H1 (cell line): ENCODE results near the gene SLITRK5. TPM values are rescaled to one million over a fixed set of nuclear protein-coding genes. Genes with fewer than 3 reads are reported as not detected.

Experiments
- CTCF ChIA-PET: fragments of 300-600 bp; sonication (Branson Sonifier 250); formaldehyde crosslinking; loops from one replicate; lab custom pipeline; 2021; ENCODE audit not compliant: partially characterized antibody; lab: Charles Lee
- POLR2A ChIA-PET: fragments of 300-600 bp; sonication (Branson Sonifier 250); formaldehyde crosslinking; loops from one replicate; lab custom pipeline; 2021; ENCODE audit warnings: inconsistent platforms; ENCODE audit not compliant: partially characterized antibody; lab: Charles Lee
- DNase-seq, 2 experiments: peaks; one replicate each; pipeline versions ENCODE4 v3.0.0 to v3.0.0-alpha.2; 2010 to 2022; ENCODE audit warnings: low spot score in 2 of 2, low read depth in 1 of 2, mixed read lengths in 1 of 2
- FAIRE-seq: peaks from 2 replicates; lab custom pipeline; 2011; peaks lifted over from hg19 to GRCh38; lab: Jason Lieb, UNC
- H2AFZ ChIP-seq: 2 replicates; pipeline ENCODE4 v1.8.1; 2012; ENCODE audit warnings: low read length, inconsistent platforms
- H2AK5ac ChIP-seq: 2 replicates; pipeline ENCODE4 v1.6.1; 2013; ENCODE audit warnings: low read depth, low read length
- H2BK120ac ChIP-seq: replicated peaks from 2 replicates; pipeline ENCODE3; 2013; ENCODE audit warnings: low read depth, low read length, inconsistent platforms
- H2BK12ac ChIP-seq: 2 replicates; pipeline ENCODE4 v1.6.1; 2013; ENCODE audit warnings: low read depth, low read length
- H2BK15ac ChIP-seq: 2 replicates; pipeline ENCODE4 v1.6.1; 2013; ENCODE audit warnings: low read length
- H2BK20ac ChIP-seq: 2 replicates; pipeline ENCODE4 v1.6.1; 2013; ENCODE audit warnings: low read length
- H2BK5ac ChIP-seq: 2 replicates; pipeline ENCODE4 v1.6.1; 2013; ENCODE audit warnings: low read depth, low read length
- H3K14ac ChIP-seq: 2 replicates; pipeline ENCODE4 v1.6.1; 2013; ENCODE audit warnings: inconsistent platforms; ENCODE audit not compliant: insufficient read length
- H3K18ac ChIP-seq: 2 replicates; pipeline ENCODE4 v1.6.1; 2013; ENCODE audit warnings: low read length; ENCODE audit errors: extremely low read depth
- H3K23ac ChIP-seq: 2 replicates; pipeline ENCODE4 v1.6.1; 2013; ENCODE audit warnings: inconsistent platforms; ENCODE audit not compliant: insufficient read length
- H3K23me2 ChIP-seq: 2 replicates; pipeline ENCODE4 v1.6.1; 2013; ENCODE audit warnings: low read depth, low read length
- H3K27ac ChIP-seq: 2 replicates; pipeline ENCODE4 v1.6.1; 2011; ENCODE audit warnings: low read depth, low read length, inconsistent platforms
- H3K27me3 ChIP-seq, 4 experiments: replicated peaks in 1 of 4; 1 replicate in 1 of 4; 2 replicates in 3 of 4; pipeline versions ENCODE4 v1.6.1 to v1.8.1; 2011 to 2013; ENCODE audit warnings: low read length in 3 of 4, mild to moderate bottlenecking in 3 of 4, inconsistent platforms in 2 of 4, mixed read lengths in 2 of 4, moderate library complexity in 1 of 4; ENCODE audit not compliant: control insufficient read depth in 3 of 4, insufficient read depth in 3 of 4; ENCODE audit errors: extremely low read depth in 1 of 4
- H3K36me3 ChIP-seq, 4 experiments: 2 replicates each; pipeline versions ENCODE4 v1.6.1 to v1.8.1; 2011 to 2013; ENCODE audit warnings: mild to moderate bottlenecking in 4 of 4, low read length in 3 of 4, moderate library complexity in 2 of 4, control low read depth in 1 of 4, inconsistent platforms in 1 of 4; ENCODE audit not compliant: insufficient read depth in 4 of 4, control insufficient read depth in 2 of 4
- H3K4ac ChIP-seq: replicated peaks from 2 replicates; pipeline ENCODE3; 2013; ENCODE audit warnings: low read length, low read depth, mixed read lengths, inconsistent platforms; ENCODE audit not compliant: insufficient read length
- H3K4me1 ChIP-seq, 4 experiments: replicated peaks in 1 of 4; 1 replicate in 1 of 4; 2 replicates in 3 of 4; pipeline versions ENCODE4 v1.6.1 to v1.8.1; 2011 to 2013; ENCODE audit warnings: low read length in 3 of 4, inconsistent platforms in 2 of 4, mixed read lengths in 1 of 4; ENCODE audit not compliant: insufficient read depth in 4 of 4, control insufficient read depth in 3 of 4
- H3K4me2 ChIP-seq, 2 experiments: 2 replicates each; pipeline versions ENCODE4 v1.6.1 to v1.8.1; 2011 to 2013; ENCODE audit warnings: low read depth in 2 of 2, low read length in 2 of 2, control low read depth in 1 of 2, inconsistent platforms in 1 of 2, mild to moderate bottlenecking in 1 of 2; ENCODE audit not compliant: insufficient read depth in 1 of 2
- H3K4me3 ChIP-seq, 4 experiments: fragments of 200-600, 300-600 bp in 1 of 4; sonication (generic), shearing (Covaris generic), sonication (Bioruptor Twin) in 1 of 4; 2 replicates each; pipeline versions ENCODE4 v1.5.1 to v1.8.1; 2011 to 2016; ENCODE audit warnings: low read length in 4 of 4, low read depth in 3 of 4, control low read depth in 2 of 4, inconsistent platforms in 2 of 4, mild to moderate bottlenecking in 2 of 4, mixed read lengths in 1 of 4, moderate library complexity in 1 of 4; ENCODE audit not compliant: insufficient read depth in 2 of 4; ENCODE audit errors: extremely low read depth in 1 of 4
- H3K56ac ChIP-seq: replicated peaks from 2 replicates; pipeline ENCODE3; 2013; ENCODE audit warnings: low read depth, mild to moderate bottlenecking, mixed read lengths, low read length, inconsistent platforms; ENCODE audit not compliant: insufficient read length
- H3K79me1 ChIP-seq: 2 replicates; pipeline ENCODE4 v1.6.1; 2013; ENCODE audit warnings: low read depth, low read length, control low read depth
- H3K79me2 ChIP-seq, 2 experiments: 2 replicates each; pipeline versions ENCODE4 v1.6.1 to v1.8.1; 2012 to 2013; ENCODE audit warnings: low read length in 2 of 2, mild to moderate bottlenecking in 2 of 2, inconsistent platforms in 1 of 2; ENCODE audit not compliant: insufficient read depth in 2 of 2, control insufficient read depth in 1 of 2
- H3K9ac ChIP-seq, 4 experiments: replicated peaks in 1 of 4; 1 replicate in 1 of 4; 2 replicates in 3 of 4; pipeline versions ENCODE4 v1.6.1 to v1.8.1; 2011 to 2013; ENCODE audit warnings: low read depth in 3 of 4, low read length in 3 of 4, control low read depth in 2 of 4, mild to moderate bottlenecking in 2 of 4, moderate library complexity in 2 of 4, inconsistent platforms in 1 of 4; ENCODE audit errors: extremely low read depth in 1 of 4
- H3K9me3 ChIP-seq, 2 experiments: 2 replicates each; pipeline versions ENCODE4 v1.6.1 to v1.8.1; 2012 to 2013; ENCODE audit warnings: mild to moderate bottlenecking in 2 of 2, moderate library complexity in 2 of 2, control low read depth in 1 of 2, inconsistent platforms in 1 of 2, low read depth in 1 of 2, low read length in 1 of 2, mixed read lengths in 1 of 2; ENCODE audit not compliant: insufficient read depth in 2 of 2
- H4K20me1 ChIP-seq, 2 experiments: replicated peaks in 1 of 2; 2 replicates each; pipeline versions ENCODE3 to v1.8.1; 2011 to 2013; ENCODE audit warnings: inconsistent platforms in 2 of 2, low read length in 2 of 2, mild to moderate bottlenecking in 1 of 2; ENCODE audit not compliant: insufficient read depth in 2 of 2, control insufficient read depth in 1 of 2
- H4K5ac ChIP-seq: 2 replicates; pipeline ENCODE4 v1.6.1; 2013; ENCODE audit warnings: low read length, low read depth, mixed read lengths, inconsistent platforms; ENCODE audit not compliant: insufficient read length
- H4K8ac ChIP-seq: 2 replicates; pipeline ENCODE4 v1.8.0; 2013; ENCODE audit warnings: mild to moderate bottlenecking, moderate library complexity, low read length, inconsistent platforms; ENCODE audit not compliant: insufficient read depth; ENCODE audit errors: extremely low read depth
- H4K91ac ChIP-seq: replicated peaks from 2 replicates; pipeline ENCODE3; 2013; ENCODE audit warnings: low read length, mixed read lengths, inconsistent platforms; ENCODE audit not compliant: insufficient read length
- JUND ChIP-seq: IDR thresholded peaks from 2 replicates; pipeline ENCODE4 v1.6.1; 2011; ENCODE audit warnings: mild to moderate bottlenecking, improper control_type of control experiment, low read length
- NANOG ChIP-seq: IDR thresholded peaks from 2 replicates; pipeline ENCODE4 v1.6.1; 2011; ENCODE audit warnings: low read length, low read depth, mild to moderate bottlenecking, inconsistent platforms; ENCODE audit not compliant: insufficient read depth, poor library complexity, severe bottlenecking
- POLR2AphosphoS5 ChIP-seq: IDR thresholded peaks from 2 replicates; pipeline ENCODE4 v1.6.1; 2011; ENCODE audit warnings: low read depth, low read length
- WGBS, 2 experiments: shearing (Covaris generic) in 1 of 2; methylation state at CpG; one replicate each; pipeline versions ENCODE4 v1.1.6 to v1.1.7; 2013 to 2015; ENCODE audit warnings: low lambda C conversion rate in 2 of 2, mixed read lengths in 2 of 2, inconsistent platforms in 1 of 2, low coverage in 1 of 2, missing lambda C conversion rate in 1 of 2; ENCODE audit not compliant: insufficient replicate concordance in 2 of 2, insufficient coverage in 1 of 2, insufficient read length in 1 of 2; ENCODE audit errors: extremely low coverage in 1 of 2, missing lambda C conversion rate in 1 of 2; 5-methylcytosine and 5-hydroxymethylcytosine counted together
- polyA plus RNA-seq, 7 experiments: library from polyadenylated mRNA; depleted of rRNA in 3 of 7; stranded (reverse) in 5 of 7; unstranded in 2 of 7; fragments of >200 nt in 5 of 7; fragments of 200-250 nt in 2 of 7; gene quantifications; 1 replicate in 5 of 7; 2 replicates in 1 of 7; 4 replicates in 1 of 7; pipeline versions ENCODE4 v1.2.1 to v1.2.3, GENCODE V29; 2011 to 2013; ENCODE audit warnings: missing spikeins in 2 of 7, mixed read lengths in 2 of 7
- total RNA-seq: library from RNA; stranded (reverse); fragmentation: NEBNext Ultra II Directional; extraction: Animal tissue kit (Norgen Biotek cat#: 25700); gene quantifications from 2 replicates; pipeline ENCODE4 v1.2.1, GENCODE V29; 2021

The SLITRK5 gene
- total and polyA plus RNA-seq, 2 of the 8 experiments (the other 6 are each of a cell fraction or from before 2014, with no cell fraction given), result 0.27 to 1.1 TPM

- Histone ChIP-seq H3K56ac (no peak overlapping the region), H2AK5ac (no peak overlapping the region), H3K14ac (no peak overlapping the region), H3K23ac (no peak overlapping the region), H3K23me2 (peaks cover 6% of the 10 kb centered on the region), H3K18ac (no peak overlapping the region), H3K36me3 (no peaks in the 10 kb centered on the region), H3K4ac (no peak overlapping the region), H2BK20ac (no peak overlapping the region), H3K27ac (no peak overlapping the region), H3K4me3 (no peak overlapping the region), H2BK15ac (no peak overlapping the region), H3K4me1 (no peaks in the 10 kb centered on the region), H2BK5ac (no peak overlapping the region), H4K20me1 (no peaks in the 10 kb centered on the region), H2BK12ac (no peak overlapping the region), H2AFZ (no peak overlapping the region), H4K91ac (no peak overlapping the region), H3K9ac (no peak overlapping the region), H4K8ac (no peak overlapping the region), H3K79me2 (no peaks in the 10 kb centered on the region), H3K27me3 (no peaks in the 10 kb centered on the region; a peak in 1 of 7 replicates), H3K9me3 (no peaks in the 10 kb centered on the region), H3K79me1 (no peaks in the 10 kb centered on the region), H3K4me2 (no peak overlapping the region), H4K5ac (no peak overlapping the region), H2BK120ac (no peak overlapping the region)
- no peak for FAIRE-seq
- 75% methylated on average over 1 of the region's 1 CpG; no CpG with 5 or more reads in 1 of the 2 experiments for WGBS, 2 experiments
- ChIA-PET CTCF (interaction anchor here (1.3 to 1.6 kb wide), 2 partner anchors 269 to 393 kb away, joined by 3 to 4 read pairs; no protein-coding TSS in a partner anchor), POLR2A (interaction anchor here (0.6 kb wide), 1 partner anchor 269 kb away, joined by 3 read pairs; no protein-coding TSS in a partner anchor)
- no peak for TF ChIP-seq NANOG
- TF ChIP-seq JUND, result no peak
- no peak for TF ChIP-seq POLR2AphosphoS5
- DNase-seq, result no peak
Observed at GRCh38 chr13:87666831-87667230, 4.3 kb upstream of the SLITRK5 start.
